G401.6 (cell line): Measurements from ENCODE around the gene POLR2F.

Experiments
- FAIRE-seq: peaks from 2 replicates; lab custom pipeline; 2012; peaks lifted over from hg19 to GRCh38; lab: Jason Lieb, UNC

Gene POLR2F

DNA sequence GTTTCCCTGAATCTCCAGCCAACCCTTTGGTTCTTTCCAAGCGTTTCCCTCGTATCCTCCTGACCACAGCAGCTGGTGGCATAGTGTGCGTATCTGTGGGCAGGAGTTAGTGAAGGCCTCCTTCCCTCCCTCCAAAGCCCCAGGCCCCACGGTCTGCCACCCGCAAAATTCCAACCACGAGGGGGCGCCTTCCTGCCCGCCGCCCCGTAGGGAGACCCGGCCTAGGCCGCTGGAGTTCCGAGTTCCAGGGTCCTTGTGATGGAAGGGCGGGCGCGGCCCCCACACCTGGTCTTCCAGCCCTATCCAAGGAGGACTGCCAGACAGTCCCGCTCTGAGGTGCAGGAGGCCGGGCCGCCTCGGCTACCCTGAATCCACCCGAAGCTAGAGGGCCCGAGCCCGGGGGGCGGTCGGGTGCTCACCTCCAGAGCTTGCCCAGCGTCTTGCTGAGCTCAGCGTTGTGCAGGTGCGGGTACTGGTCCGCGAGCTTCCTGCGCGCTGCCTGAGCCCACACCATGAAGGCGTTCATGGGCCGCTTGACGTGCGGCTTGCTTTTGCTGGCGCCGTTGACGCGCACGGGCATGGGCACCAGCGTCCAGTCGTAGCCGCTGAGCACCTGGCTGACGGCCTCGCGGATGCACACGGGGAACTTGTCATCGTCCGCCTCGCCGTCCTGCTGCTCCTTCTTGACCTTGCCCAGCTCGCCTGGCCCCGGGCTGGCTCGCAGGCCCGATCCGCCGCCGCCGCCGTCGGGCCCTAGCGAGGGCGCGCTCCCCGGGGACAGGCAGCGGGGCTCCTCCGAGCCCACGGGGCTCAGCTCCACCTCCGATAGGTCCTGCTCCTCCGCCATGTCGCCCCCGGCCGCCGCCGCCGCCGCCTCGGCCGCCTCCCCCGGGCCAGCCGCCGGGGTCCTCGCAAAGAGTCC lies 29.7 kb downstream of the POLR2F start:
- no peak for FAIRE-seq

- FAIRE-seq: no peak
Measured at GRCh38 chr22:37983860-37984791, 30.6 kb downstream of the POLR2F start, which contains the start of gene SOX10. Gene SOX10 (minus strand): TSS chr22:37984555. CDS start chr22:37983784, 771 bp downstream.

GRCh38 chr22:37985050-37985585 lies 31.6 kb downstream of the POLR2F start:
- FAIRE-seq: no peak

GRCh38 chr22:37985751-37986281 lies 32.3 kb downstream of the POLR2F start:
- FAIRE-seq: no peak

- FAIRE-seq: no peak
Measured at GRCh38 chr22:37986371-37986770, 32.9 kb downstream of the POLR2F start.

DNA sequence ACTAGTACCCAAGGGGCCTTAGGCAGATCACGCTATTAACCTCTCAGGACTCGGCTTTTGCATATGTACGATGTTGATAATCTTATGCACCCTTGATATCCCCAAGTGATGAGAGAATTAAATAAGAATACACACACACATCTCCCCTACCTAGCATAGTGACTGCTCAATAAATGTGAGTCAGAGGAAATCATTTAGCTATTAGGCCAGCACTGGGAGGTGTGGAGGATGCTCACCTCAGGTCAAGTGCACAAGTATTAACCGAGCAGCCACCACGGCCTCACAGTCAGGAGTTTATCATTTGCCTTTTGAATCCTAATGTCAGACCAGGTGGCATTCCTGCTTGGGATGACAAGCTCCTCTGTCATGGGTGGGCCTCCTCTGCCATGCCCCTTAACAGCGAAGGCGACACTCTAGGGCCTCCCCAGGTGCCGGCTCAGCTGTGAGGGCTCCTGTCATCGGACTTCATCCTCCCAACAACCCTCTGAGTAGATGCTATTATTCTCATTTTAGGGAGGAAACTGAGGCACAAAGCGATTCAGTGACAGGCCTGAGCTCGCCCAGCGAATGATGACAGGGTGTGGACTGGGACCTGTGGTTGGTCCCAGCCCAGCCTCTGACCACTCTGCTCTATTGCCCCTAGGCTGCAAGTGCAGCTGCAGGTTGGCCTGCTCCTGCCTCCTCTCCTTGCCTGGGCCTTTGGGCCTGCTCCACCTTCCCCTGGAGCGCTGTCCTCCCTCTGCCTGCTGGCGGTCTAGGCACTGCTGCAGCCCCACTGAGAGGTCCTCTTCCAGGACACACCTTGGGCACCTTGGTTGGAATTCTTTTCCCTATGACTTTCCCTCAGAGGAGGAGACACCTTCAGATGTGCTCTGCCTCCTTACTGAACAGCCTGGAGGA lies 35.9 kb downstream of the POLR2F start:
- no peak for FAIRE-seq

DNA sequence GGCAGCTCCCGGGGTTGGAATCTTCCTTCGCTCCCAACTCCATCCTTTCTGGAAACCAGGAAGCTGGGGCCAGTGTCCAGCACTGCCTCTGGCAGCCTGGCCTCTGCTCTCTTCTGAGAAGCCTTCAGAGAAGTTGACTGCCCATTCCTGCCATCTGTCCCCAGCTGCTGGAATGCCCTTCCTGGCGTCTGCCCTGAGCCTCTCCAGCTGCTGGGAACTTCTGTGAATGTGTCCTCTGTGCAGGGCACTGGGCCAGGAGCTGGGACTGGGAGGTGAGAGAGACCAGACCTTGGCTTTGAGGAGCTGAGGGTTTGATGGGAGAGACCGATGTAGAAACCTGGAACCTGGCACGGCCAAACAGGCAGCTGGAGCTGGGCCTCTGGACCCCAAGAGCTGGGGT lies 36.8 kb downstream of the POLR2F start:
- FAIRE-seq: no peak

DNA sequence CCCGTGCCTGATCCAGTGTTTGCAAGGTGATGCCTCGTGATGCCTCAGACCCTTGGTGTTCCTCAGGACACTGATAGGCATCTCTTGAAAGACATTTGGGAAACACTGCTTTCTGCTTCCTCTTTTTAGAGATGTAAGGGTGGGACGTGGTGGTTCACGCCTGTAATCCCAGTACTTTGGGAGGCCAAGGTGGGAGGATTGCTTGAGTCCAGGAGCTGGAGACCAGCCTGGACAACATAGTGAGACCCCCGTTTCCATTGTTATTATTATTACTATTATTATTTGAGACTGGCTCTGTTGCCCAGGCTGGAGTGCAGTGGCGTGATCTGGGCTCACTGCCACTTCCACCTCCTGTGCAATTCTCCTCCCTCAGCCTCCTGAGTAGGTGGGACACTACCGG lies 37.4 kb downstream of the POLR2F start:
- no peak for FAIRE-seq

DNA sequence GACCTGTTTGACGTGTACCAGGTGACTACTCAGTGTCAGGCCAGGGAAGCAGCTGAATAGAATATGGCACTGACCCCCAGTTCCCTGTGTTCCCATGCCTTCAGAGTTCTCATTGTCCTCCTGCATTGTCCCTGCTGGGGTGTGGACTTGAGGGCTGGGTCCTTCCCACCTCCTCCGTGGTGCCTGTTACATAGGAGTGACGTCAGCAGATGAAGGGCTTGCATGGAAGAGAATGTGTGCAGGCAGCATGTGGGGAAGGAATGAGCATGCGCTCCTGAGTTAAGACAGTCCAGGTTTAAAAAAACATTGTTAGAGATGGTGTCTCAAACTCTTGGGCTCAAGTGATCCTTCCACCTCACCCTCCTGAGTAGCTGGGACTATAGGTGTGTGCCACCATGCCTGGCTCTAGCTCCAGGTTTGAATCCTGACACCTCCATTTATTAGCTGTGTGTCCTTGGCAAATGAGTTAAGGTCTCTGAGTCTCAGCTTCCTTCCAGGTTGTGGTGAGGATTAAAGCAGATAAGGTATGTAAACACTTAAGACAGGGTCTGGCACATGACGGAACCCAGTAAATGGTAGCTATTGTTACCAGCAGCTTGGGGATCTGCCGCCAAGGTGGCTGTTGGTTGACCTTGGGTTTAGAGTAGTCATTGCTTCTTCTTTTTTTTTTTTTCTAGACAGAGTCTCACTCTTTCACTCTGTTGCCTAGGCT lies 38.4 kb downstream of the POLR2F start:
- FAIRE-seq: no peak

GRCh38 chr22:37994049-37994448 lies 40.5 kb downstream of the POLR2F start:
- no peak for FAIRE-seq

- FAIRE-seq: no peak
Measured at GRCh38 chr22:37994982-37995381, 41.5 kb downstream of the POLR2F start.

- FAIRE-seq: no peak
Measured at GRCh38 chr22:37995460-37995859, 42.0 kb downstream of the POLR2F start.

DNA sequence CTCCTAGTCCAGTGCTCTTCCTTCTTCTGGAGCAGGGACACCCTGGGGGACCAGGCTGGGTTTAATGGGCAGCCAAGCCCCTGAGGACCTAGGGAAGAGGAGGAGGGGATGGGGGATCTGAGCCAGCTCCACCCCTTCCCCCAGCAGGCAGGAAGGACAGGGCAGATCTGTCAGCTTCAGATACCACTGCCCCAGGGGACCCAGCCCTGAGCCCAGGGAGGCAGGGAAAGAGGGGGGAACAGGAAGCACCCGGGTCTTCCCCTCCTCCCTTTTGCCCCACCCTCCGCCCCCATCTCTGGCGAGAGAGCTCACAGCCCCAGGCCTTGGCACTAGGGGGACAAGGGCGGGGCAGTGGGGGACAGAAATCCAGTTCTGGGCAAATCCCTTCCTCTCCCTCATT lies 42.6 kb downstream of the POLR2F start:
- no peak for FAIRE-seq

- no peak for FAIRE-seq
Measured at GRCh38 chr22:37996515-37997246, 43.2 kb downstream of the POLR2F start.

GRCh38 chr22:37998543-37998942 lies 45.0 kb downstream of the POLR2F start:
- no peak for FAIRE-seq

DNA sequence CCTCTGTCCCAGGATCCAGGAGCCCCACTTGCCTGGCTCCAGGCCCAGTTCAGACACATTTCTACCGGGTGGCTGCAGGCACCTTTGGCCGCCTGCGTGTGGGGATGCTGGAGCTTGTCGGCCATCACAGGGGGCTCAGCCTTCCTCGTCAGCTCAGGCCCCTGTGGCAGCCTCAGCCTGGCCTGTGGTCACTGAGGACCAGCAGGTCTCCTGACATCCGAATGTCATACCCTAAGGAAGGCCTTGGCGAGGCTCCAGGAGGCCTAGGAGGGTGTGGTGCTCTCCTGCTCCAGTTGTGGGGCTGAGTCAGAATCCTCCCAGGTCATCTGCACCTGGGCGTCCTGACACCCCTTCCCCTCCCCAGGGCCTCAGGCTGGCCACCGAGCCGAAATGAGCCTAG lies 45.7 kb downstream of the POLR2F start:
- no peak for FAIRE-seq

- no peak for FAIRE-seq
Measured at GRCh38 chr22:37999640-38000272, 46.3 kb downstream of the POLR2F start.

GRCh38 chr22:38005943-38006342 lies 52.4 kb downstream of the POLR2F start:
- no peak for FAIRE-seq

DNA sequence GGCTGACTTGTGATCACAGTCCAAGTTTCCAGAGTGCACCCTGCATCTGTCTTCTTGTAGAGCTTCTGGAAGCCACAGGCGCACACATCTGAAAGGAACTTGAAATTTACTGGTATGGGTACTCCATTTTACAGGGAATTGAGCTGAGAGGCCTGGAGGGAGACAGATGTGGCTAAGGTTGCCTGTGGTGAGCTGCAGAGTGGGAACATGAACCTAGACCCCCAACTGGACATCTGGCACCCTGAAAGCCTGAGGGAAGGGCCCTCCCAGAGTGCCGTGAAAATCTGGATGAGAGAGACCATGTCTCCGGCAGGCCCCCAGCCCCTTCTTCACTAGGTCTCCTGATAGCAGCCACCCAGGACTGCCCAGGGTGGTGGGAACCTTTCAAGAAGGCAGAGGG lies 53.4 kb downstream of the POLR2F start:
- FAIRE-seq: no peak
